ENCODE data around the gene DEDD. TPM values are rescaled to one million over a fixed set of nuclear protein-coding genes. Genes with fewer than 3 reads are reported as not detected.

DEDD gene
- total RNA-seq, 4 donors from 2014 or later: 23.0 to 48.7 (median 31.4) TPM

DNA sequence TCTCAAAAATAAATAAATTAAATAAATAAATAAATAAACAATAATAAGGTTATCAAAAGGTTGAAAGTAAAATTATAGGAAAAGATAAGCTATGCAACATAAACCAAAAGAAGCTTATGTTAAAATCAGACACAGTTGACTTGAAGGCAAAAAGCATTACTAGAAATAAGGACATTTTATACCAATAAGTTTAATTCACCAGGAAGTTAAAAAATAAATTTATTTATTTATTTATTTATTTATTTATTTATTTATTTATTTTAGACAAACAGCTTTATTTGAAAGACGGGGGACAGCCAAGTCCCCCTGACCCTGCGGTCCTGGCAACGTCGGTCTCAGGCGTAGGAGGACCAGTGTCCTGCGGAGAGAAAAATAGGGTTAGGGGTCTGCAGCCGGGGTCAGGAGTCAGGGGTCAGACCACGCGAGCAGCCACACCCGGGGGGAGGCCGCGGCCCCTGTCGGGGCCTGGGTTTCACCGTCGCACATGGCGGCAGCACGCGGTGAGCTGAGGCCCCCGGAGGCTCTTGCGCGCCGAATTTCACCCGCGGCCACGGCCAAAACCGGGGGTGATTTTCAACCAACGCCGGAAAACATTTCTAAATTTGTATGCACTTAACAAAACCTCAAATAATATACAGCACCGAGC, 8.4 kb upstream of the DEDD start:
- Histone ChIP-seq H3K36me3 (no peaks in the 10 kb centered on the region), H3K4me3 (no peak overlapping the region), H3K27me3 (no peaks in the 10 kb centered on the region), H3K27ac (no peak overlapping the region), H3K4me1 (no peaks in the 10 kb centered on the region), H3K9me3 (no peaks in the 10 kb centered on the region)
- TF ChIP-seq POLR2A (IDR thresholded peaks at IDR 0.05) (no peak), CTCF (IDR thresholded peaks at IDR 0.05) (no peak)
- no peak for DNase-seq

DNA sequence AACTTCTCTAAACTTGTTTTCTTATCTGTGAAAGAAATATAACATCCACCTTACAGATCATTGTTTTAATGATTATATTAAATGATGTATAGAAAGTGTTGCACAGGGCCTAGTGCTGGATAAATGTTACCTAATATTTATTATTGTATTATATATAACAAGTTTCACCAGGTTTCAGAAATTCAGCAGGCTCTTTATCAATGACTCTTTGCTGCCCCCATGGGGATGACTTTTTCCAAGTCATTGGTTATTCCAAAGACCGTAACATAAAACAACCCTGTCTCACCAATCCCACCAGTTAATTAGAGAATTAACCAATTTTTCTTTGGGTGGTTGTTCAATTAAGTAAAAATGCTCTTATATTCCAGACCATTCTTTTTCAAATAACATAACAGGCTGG, 7.3 kb upstream of the DEDD start:
- no peaks in the 10 kb centered on the region for H3K36me3 ChIP-seq
- TF ChIP-seq POLR2A (IDR thresholded peaks at IDR 0.05) (no peak), CTCF (IDR thresholded peaks at IDR 0.05) (peak in 4 of 6 experiments; percentile 45 to 60 (median 55))
- H3K27me3 ChIP-seq: no peaks in the 10 kb centered on the region
- no peak overlapping the region for H3K4me3 ChIP-seq
- no peaks in the 10 kb centered on the region for H3K4me1 ChIP-seq
- no peak overlapping the region for H3K27ac ChIP-seq
- peak in 2 of 3 donors; percentile 44 to 68 for DNase-seq
- no peaks in the 10 kb centered on the region for H3K9me3 ChIP-seq

GRCh38 chr1:161138431-161138830, 6.0 kb upstream of the DEDD start:
- Histone ChIP-seq H3K4me1 (peaks cover 0 to 9% (median 5%) of the 10 kb centered on the region in 4 donors), H3K4me3 (no peak overlapping the region), H3K27ac (no peak overlapping the region), H3K27me3 (no peaks in the 10 kb centered on the region), H3K36me3 (no peaks in the 10 kb centered on the region), H3K9me3 (no peaks in the 10 kb centered on the region)
- TF ChIP-seq CTCF (IDR thresholded peaks at IDR 0.05): no peak
- TF ChIP-seq POLR2A (IDR thresholded peaks at IDR 0.05): no peak
- DNase-seq: no peak

DNA sequence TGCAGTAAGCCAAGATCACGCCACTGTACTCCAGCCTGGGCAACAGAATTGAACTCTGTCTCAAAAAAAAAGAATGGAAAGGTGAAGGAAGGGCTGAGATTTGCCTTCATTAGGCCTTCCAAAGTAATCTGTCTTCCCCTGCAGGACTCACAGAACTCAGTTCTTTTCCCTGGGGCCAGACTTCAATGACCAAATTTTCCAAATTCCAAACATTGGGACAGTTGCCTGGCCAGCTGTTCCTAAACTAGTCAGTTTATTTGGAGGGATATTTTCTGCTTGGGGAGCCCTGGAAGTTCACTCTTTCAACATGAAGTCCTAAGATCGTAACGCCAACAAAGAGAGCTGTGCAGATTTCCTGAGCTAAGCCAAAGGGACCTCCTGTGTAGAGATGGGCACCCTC, 5.4 kb upstream of the DEDD start:
- Histone ChIP-seq H3K36me3 (no peaks in the 10 kb centered on the region), H3K9me3 (no peaks in the 10 kb centered on the region), H3K4me1 (peaks cover 0 to 9% (median 5%) of the 10 kb centered on the region in 4 donors), H3K27ac (no peak overlapping the region), H3K27me3 (no peaks in the 10 kb centered on the region), H3K4me3 (no peak overlapping the region)
- TF ChIP-seq CTCF (IDR thresholded peaks at IDR 0.05) (no peak), POLR2A (IDR thresholded peaks at IDR 0.05) (no peak)
- DNase-seq: no peak

DNA sequence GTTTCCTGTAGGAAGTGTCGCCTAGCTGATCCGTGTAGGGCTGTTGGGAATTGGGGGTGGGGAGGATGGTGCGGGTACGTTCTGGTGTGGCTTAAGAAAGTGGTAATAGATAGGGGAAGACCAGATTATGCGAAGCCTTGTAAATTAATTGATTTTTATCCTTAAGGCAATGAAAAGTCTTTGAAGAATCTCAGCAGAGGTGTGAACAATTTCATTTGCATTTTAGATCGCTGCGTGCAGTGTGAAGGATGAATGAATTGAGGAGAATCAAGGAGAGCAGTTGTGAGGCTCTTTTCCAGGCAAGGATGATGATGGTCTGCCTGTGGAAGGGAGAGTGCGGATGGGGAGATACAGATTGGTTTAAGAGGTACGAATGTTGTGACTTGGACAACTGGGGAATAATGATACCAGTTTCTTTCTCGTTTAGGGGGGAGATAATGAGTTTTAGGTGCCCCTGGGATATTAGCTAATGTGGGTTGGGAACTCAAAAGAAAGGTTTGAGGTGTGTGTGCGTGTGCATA, 813 bp upstream of the DEDD start:
- Histone ChIP-seq H3K4me1 (peaks cover 0 to 24% (median 10%) of the 10 kb centered on the region in 4 donors), H3K27me3 (no peaks in the 10 kb centered on the region), H3K4me3 (peak overlapping the region; percentile 72 to 98 (median 82)), H3K27ac (peak overlapping the region; percentile 91 to 96 (median 94)), H3K9me3 (no peaks in the 10 kb centered on the region), H3K36me3 (peaks cover 0 to 13% (median 0%) of the 10 kb centered on the region in 3 donors)
- peak in 1 of 6 experiments; percentile 2 for TF ChIP-seq CTCF (IDR thresholded peaks at IDR 0.05)
- TF ChIP-seq POLR2A (IDR thresholded peaks at IDR 0.05): no peak
- DNase-seq: no peak

Measured in Peyer's patch (tissue), 4 donors.